Activated naive CD8-positive, alpha-beta T cell treated with anti-CD3 and anti-CD28 coated beads for 36 hours (primary cell): ENCODE data around the gene SLC7A6. TPM values are rescaled to one million over a fixed set of nuclear protein-coding genes. Genes with fewer than 3 reads are reported as not detected.

Experiments used
- DNase-seq: peaks from one replicate; pipeline ENCODE4 v3.0.0; 2021
- H3K27ac Mint-ChIP-seq: one replicate; pipeline ENCODE4 v1.8.0; 2022; ENCODE audit warnings: mild to moderate bottlenecking, moderate library complexity, mixed read lengths
- H3K27me3 Mint-ChIP-seq: one replicate; pipeline ENCODE4 v1.8.0; 2022; ENCODE audit warnings: mild to moderate bottlenecking, mixed read lengths
- H3K36me3 Mint-ChIP-seq: one replicate; pipeline ENCODE4 v1.8.0; 2021; ENCODE audit warnings: mild to moderate bottlenecking, mixed read lengths
- H3K4me1 Mint-ChIP-seq: one replicate; pipeline ENCODE4 v1.8.0; 2021; ENCODE audit warnings: mixed read lengths
- H3K4me3 Mint-ChIP-seq: one replicate; pipeline ENCODE4 v1.8.0; 2022; ENCODE audit warnings: mild to moderate bottlenecking, moderate library complexity, mixed read lengths
- H3K9me3 Mint-ChIP-seq: one replicate; pipeline ENCODE4 v1.8.0; 2022; ENCODE audit warnings: mixed read lengths
- total RNA-seq, 2 experiments: library from RNA; stranded (reverse); gene quantifications; one replicate each; pipeline ENCODE4 v1.2.3, GENCODE V29; 2021

SLC7A6 gene
- total RNA-seq, 2 experiments from 2014 or later: 65.9 to 69.9 TPM

DNA sequence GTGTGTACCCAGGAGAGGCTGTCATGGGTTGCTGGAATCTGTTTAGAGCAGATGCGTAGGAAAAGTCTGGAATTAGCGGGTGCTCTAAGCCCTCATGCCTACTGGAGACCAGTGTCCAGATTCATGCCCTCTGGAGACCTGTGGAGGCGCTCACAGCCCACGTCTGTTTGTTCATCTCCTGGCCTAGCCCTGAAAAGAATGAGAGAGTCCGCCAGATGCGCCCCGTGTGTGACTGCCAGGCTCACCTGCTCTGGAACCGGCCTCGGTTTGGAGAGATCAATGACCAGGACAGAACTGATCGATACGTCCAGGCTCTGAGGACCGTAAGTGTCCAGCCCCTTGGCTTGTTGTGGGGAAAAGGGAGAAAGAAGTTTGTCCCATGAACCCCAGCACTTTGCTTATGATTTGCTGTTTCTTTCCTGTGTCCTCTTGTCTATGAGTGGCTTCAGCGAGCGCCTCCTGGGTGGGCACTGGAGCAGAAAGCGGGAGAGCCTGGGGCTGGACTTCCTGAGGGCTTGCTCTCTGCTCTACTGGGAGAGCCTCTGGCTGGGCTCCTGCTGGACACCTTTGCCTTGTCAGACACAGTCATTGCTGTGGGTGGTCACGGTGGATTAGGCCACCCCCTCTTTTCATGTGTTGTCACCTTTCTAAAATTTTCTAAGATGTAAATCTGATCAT, 81.8 kb downstream of the SLC7A6 start:
- Mint-ChIP-seq H3K27me3 (no peaks in the 10 kb centered on the region), H3K9me3 (no peaks in the 10 kb centered on the region), H3K27ac (no peak overlapping the region), H3K36me3 (peaks cover 38% of the 10 kb centered on the region), H3K4me3 (no peak overlapping the region), H3K4me1 (peaks cover 18% of the 10 kb centered on the region)
- DNase-seq: no peak

DNA sequence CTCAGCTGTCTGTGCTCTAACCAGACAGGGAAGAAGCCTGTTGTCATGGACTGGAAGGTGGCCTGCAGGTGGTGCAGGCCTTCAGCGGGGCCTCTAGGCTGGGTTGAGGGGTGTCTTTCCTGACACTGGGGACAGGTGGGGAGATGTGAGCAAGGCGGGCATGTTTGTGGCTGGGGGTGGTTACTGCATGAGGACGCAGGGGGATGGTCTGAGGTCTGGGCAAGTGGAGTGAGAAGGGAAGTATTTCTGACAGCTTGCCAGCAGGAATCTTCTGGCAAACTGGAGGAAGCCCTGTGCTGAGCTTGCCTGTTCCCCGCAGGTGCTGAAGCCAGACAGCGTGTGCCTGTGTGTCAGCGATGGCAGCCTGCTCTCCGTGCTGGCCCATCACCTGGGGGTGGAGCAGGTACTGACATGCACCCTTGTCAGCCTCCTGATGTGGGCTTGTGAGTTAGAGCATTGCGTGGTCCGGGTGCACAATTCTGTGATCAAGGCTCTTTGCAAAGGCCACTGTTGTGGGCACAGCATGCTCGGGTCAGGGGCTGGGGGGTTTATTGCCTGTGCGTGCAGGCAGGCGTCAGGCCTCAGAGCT, 82.7 kb downstream of the SLC7A6 start:
- Mint-ChIP-seq H3K27me3 (no peaks in the 10 kb centered on the region), H3K9me3 (no peaks in the 10 kb centered on the region), H3K4me1 (peaks cover 18% of the 10 kb centered on the region), H3K4me3 (no peak overlapping the region), H3K27ac (no peak overlapping the region), H3K36me3 (peaks cover 36% of the 10 kb centered on the region)
- DNase-seq: no peak

DNA sequence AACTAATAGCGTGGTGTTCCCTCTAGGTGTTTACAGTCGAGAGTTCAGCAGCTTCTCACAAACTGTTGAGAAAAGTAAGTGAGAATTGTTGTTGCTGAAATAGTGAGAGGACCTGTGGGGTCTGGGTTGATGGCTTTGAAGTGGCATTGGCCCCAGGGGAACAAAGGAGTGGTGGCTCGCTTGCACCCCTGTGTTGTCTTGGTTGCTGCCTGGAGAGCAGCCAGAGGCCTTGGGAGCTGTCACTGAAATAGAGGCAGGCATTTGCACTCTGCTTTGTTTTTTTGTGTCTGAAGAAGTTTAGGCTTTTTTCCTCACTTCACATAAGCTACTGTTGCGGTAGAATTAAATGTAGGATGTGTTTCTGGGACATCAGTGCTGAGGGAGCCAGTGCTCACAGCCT, 83.3 kb downstream of the SLC7A6 start:
- Mint-ChIP-seq H3K9me3 (no peaks in the 10 kb centered on the region), H3K36me3 (peaks cover 36% of the 10 kb centered on the region), H3K4me1 (peaks cover 18% of the 10 kb centered on the region), H3K4me3 (no peak overlapping the region), H3K27me3 (no peaks in the 10 kb centered on the region), H3K27ac (no peak overlapping the region)
- no peak for DNase-seq

DNA sequence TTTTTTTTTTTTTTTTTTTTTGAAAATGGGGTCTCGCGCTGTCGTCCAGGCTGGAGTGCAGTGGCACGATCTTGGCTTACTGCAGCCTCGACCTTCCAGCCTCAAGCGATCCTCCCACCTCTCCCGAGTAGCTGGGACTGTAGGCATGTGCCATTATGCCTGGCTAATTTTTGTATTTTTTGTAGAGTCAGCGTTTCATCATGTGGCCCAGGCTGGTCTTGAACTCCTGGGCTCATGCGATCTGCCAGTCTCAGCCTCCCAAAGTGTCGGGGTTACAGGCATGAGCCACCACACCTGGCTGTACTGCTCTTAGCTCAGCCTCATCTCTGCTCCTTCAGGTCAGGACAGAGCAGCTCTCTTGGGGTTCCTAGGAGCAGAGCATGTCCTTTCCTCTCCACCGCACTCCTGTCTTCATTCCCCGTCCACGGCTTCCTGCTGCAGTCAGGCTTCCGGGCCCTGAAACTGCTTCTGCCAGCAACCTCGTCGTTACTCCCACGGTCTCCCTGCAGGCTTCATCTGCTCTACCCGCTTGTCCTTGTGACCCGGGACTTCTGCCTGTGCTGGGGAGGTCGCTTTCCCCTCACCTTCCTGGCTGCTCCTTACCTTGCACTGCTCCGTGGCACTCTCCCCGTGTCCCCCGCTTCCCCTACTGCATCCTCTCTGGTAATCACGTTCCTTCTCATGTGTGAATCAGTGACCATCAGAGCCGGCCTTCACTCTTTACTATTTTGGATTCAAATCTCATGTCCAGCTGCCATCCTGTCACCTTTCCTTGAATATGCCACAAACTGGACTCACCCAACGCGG, 84.5 kb downstream of the SLC7A6 start:
- DNase-seq: no peak
- H3K27me3 Mint-ChIP-seq: no peaks in the 10 kb centered on the region
- H3K36me3 Mint-ChIP-seq: peaks cover 40% of the 10 kb centered on the region
- H3K9me3 Mint-ChIP-seq: no peaks in the 10 kb centered on the region
- peaks cover 18% of the 10 kb centered on the region for H3K4me1 Mint-ChIP-seq
- H3K4me3 Mint-ChIP-seq: no peak overlapping the region
- H3K27ac Mint-ChIP-seq: no peak overlapping the region

DNA sequence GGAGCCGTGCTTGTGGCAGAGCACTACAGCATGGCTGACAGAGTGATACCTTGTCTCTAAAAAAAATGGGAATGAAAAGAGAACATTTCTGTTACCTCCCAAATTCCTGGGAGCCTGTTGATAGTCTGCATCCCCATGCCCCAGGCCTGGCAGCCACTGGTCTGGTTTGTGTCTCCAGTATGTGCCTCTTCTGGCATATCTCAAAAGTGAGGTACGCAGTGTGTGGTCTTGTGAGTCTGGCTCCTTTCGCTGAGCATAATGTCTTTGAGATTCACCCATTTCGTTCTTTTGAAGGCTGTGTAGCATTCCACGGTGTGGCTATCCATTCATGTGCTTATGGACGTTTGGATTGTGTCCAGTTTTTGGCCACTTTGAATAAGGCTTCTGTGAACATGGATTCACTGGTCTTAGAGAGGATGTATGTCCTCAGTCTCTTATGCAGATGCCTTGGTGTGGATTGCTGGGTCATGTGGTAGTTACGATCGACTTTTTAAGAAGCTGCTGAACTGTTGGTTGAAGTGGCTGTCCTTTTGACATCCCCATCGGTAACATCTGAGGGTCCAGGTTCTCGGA, 85.6 kb downstream of the SLC7A6 start:
- H3K4me3 Mint-ChIP-seq: no peak overlapping the region
- DNase-seq: no peak
- H3K9me3 Mint-ChIP-seq: no peaks in the 10 kb centered on the region
- H3K27me3 Mint-ChIP-seq: no peaks in the 10 kb centered on the region
- no peak overlapping the region for H3K27ac Mint-ChIP-seq
- H3K36me3 Mint-ChIP-seq: peaks cover 45% of the 10 kb centered on the region
- peaks cover 19% of the 10 kb centered on the region for H3K4me1 Mint-ChIP-seq

DNA sequence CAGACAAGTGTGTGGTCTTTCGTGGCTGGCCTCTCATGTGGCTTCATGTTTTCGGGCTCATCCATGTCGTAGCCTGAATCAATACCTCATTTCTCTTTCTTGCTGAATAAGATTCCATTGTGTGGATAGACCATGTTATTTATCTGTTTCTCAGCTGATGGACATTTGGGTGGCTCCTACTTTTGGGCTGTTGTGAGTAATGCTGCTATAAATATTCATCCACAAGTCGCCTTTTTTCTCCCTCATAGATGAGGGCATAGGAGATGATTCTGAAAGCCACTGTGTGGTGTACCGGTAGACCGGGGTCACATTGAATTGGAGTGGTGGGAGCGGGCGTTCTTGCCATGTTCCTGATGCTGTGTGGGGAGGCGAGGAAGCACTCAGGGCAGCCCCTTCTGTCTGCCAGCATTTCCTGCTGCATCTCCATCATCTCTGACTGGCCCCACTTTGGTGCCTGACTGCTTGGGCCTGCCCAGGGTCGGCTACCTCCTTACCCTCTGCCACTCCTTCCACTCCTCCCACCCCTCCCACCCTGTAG, 86.6 kb downstream of the SLC7A6 start:
- no peaks in the 10 kb centered on the region for H3K9me3 Mint-ChIP-seq
- peaks cover 47% of the 10 kb centered on the region for H3K36me3 Mint-ChIP-seq
- H3K4me3 Mint-ChIP-seq: no peak overlapping the region
- H3K27me3 Mint-ChIP-seq: no peaks in the 10 kb centered on the region
- no peak overlapping the region for H3K27ac Mint-ChIP-seq
- peaks cover 19% of the 10 kb centered on the region for H3K4me1 Mint-ChIP-seq
- DNase-seq: no peak

Other genes starting within 250 kb of the SLC7A6 start
- not detected for gene DPEP2NB, start 248.6 kb upstream of the SLC7A6 start, total RNA-seq
- 10 to 100 TPM; 32.0 to 32.3 TPM for gene DDX28, start 241.3 kb upstream of the SLC7A6 start, total RNA-seq
- gene DUS2, start 241.2 kb upstream of the SLC7A6 start, total RNA-seq: 10 to 100 TPM; 34.6 to 39.1 TPM
- gene NFATC3, start 179.2 kb upstream of the SLC7A6 start, total RNA-seq: 10 to 100 TPM; 76.3 to 79.2 TPM
- gene ESRP2, start 28.4 kb upstream of the SLC7A6 start, total RNA-seq: 1 to 10 TPM in 1 of 2 experiments, under 1 TPM in 1; 0.92 to 1.2 TPM
- 1 to 10 TPM; 7.9 to 8.0 TPM for gene PLA2G15, start 19.2 kb upstream of the SLC7A6 start, total RNA-seq
- 10 to 100 TPM; 23.0 to 23.3 TPM for gene SLC7A6OS, start 46.4 kb downstream of the SLC7A6 start, total RNA-seq
- 10 to 100 TPM; 68.9 to 72.0 TPM for gene PRMT7, start 46.5 kb downstream of the SLC7A6 start, total RNA-seq
- under 1 TPM; 0.06 to 0.16 TPM for gene SMPD3, start 184.0 kb downstream of the SLC7A6 start, total RNA-seq